ENCODE data around the gene PDE4D. TPM values are rescaled to one million over a fixed set of nuclear protein-coding genes. Genes with fewer than 3 reads are reported as not detected.
"Not testable (repeated sequence)": the region's sequence is repeated elsewhere in the genome, so short reads cannot be mapped to it uniquely, and the experiment has no call there.

Gene PDE4D
- total RNA-seq, 5 donors from 2014 or later (not counting 1 experiment from before 2014, with no cell fraction given): 45.1 to 136 (median 64.9) TPM

DNA sequence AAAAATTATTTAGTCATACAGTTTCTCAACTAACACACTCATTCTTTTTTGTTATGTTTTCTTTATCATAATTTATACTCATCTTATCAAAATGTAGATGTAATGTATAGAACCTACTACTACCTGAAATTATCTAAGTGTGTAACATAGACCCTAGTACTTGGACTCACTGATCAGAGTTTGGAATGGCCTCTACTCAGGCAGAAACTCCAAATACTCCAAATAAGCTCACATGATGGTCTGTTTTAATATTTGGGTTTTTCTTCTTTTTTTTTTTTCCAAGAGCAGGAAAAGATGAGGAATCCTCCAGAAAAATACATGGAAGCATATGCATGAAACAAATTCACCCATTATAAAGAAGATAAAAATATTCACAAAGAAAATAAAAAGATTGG, 126.3 kb downstream of the PDE4D start:
- ChIA-PET POLR2A (interaction anchor here in 1 of 2 donors (0.6 kb wide), 1 partner anchor 9 kb away, joined by 3 read pairs; no protein-coding TSS in a partner anchor), CTCF (no interaction called here)
- Mint-ChIP-seq H3K27ac (no peak overlapping the region), H3K4me1 (peaks cover 11 to 16% (median 11%) of the 10 kb centered on the region in 3 donors), H3K4me3 (peak overlapping the region; percentile 39 to 73 (median 66)), H3K27me3 (peaks cover 28 to 29% of the 10 kb centered on the region in 2 donors), H3K36me3 (no peaks in the 10 kb centered on the region), H3K9me3 (no peaks in the 10 kb centered on the region)
- DNase-seq: no peak
- Histone ChIP-seq H3K4me1 (ENCODE audit: control insufficient read depth in 1 of 2, extremely low read depth in 1 of 2, insufficient read depth in 2 of 2, low read length in 2 of 2) (peaks cover 0 to 8% of the 10 kb centered on the region in 2 experiments), H3K9me3 (no peaks in the 10 kb centered on the region), H3K27me3 (replicated peaks in 1 of 2; ENCODE audit: control insufficient read depth in 2 of 2, extremely low read depth in 1 of 2, insufficient read depth in 2 of 2, low read length in 1 of 2) (peaks cover 0 to 14% of the 10 kb centered on the region in 2 experiments), H3K36me3 (ENCODE audit: control insufficient read depth in 2 of 2, extremely low read depth in 1 of 2, insufficient read depth in 1 of 2, low read length in 1 of 2) (no peaks in the 10 kb centered on the region), H3K4me3 (ENCODE audit: control insufficient read depth in 1 of 2, extremely low read depth in 1 of 2, low read length in 1 of 2) (no peak overlapping the region), H3K27ac (ENCODE audit: low read length) (no peak overlapping the region)
- no peak for ATAC-seq (replicated peaks in 1 of 4)

DNA sequence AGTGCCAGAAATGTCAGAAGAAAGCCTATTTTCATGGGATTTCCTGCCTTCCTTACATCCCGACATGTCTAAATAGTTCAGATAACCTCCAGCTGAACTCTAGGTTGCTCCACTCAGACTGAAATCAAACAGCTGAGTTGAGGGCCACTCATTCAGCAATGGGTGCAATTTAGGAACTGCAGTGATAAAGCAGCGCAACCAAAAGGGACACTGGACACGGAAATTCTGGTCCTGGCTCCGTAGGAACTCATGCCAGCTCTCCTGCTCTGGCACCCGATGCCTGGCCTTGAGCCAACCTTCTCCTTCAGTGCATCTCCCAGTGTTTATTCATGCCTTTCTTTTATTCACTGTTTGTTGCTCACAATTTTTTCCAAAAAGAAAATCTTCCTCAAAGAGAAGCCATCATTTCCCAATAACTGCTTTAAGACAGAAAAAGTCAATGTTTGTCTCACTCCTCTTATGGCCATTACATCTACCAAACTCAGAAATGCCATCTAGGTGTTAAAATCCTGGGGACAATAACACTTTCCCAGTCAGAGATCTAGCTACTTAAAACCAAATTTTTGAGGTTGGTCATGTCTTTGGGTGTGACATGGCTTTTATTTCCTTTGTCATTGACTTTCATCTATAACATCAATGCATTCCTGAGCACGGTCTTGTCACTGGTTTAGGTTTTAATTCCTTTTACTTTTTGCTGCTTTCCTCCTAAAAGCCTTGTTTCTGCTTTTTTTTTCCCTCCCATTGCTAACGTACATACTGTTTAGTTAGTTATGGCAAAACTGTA, 126.9 kb downstream of the PDE4D start:
- CTCF ChIA-PET: no interaction called here
- H3K9me3 ChIP-seq: no peaks in the 10 kb centered on the region
- H3K4me3 Mint-ChIP-seq: peak overlapping the region; percentile 39 to 73 (median 66)
- H3K36me3 Mint-ChIP-seq: no peaks in the 10 kb centered on the region
- no peak overlapping the region for H3K27ac Mint-ChIP-seq
- 74% methylated on average over 5 of the region's 7 CpGs for WGBS (ENCODE audit: insufficient coverage)
- POLR2A ChIA-PET: interaction anchor here in 1 of 2 donors (0.6 kb wide), 1 partner anchor 8 kb away, joined by 3 read pairs; no protein-coding TSS in a partner anchor
- DNase-seq (no peak), ATAC-seq (replicated peaks in 1 of 4) (no peak)
- H3K9me3 Mint-ChIP-seq: no peaks in the 10 kb centered on the region
- no peak overlapping the region for H3K4me3 ChIP-seq (ENCODE audit: control insufficient read depth in 1 of 2, extremely low read depth in 1 of 2, low read length in 1 of 2)
- no peak overlapping the region for H3K27ac ChIP-seq (ENCODE audit: low read length)
- peaks cover 0 to 14% of the 10 kb centered on the region in 2 experiments for H3K27me3 ChIP-seq (replicated peaks in 1 of 2; ENCODE audit: control insufficient read depth in 2 of 2, extremely low read depth in 1 of 2, insufficient read depth in 2 of 2, low read length in 1 of 2)
- peaks cover 0 to 8% of the 10 kb centered on the region in 2 experiments for H3K4me1 ChIP-seq (ENCODE audit: control insufficient read depth in 1 of 2, extremely low read depth in 1 of 2, insufficient read depth in 2 of 2, low read length in 2 of 2)
- no peaks in the 10 kb centered on the region for H3K36me3 ChIP-seq (ENCODE audit: control insufficient read depth in 2 of 2, extremely low read depth in 1 of 2, insufficient read depth in 1 of 2, low read length in 1 of 2)
- peaks cover 28 to 29% of the 10 kb centered on the region in 2 donors for H3K27me3 Mint-ChIP-seq
- H3K4me1 Mint-ChIP-seq: peaks cover 11 to 16% (median 11%) of the 10 kb centered on the region in 3 donors

DNA sequence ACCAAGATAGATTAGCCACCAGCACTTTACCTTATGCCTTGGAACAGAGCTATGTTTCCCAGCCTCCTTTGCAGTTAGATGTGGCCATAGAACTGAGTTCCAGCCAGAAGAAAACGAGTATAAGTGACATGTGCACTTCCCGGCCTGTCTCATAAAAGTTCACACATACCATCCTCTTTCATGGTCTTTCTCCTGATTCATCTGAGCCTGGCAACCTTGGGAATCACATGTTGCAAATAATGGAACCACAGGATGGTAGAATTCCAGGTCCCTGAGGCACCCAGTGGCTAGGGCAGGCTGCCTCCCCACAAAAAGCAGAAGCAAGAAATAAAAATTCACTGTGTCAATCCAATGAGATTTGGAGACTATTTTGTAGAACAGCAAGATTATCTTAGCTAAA, 128.1 kb downstream of the PDE4D start:
- DNase-seq (no peak), ATAC-seq (replicated peaks in 1 of 4) (no peak)
- Histone ChIP-seq H3K36me3 (ENCODE audit: control insufficient read depth in 2 of 2, extremely low read depth in 1 of 2, insufficient read depth in 1 of 2, low read length in 1 of 2) (no peaks in the 10 kb centered on the region), H3K4me1 (ENCODE audit: control insufficient read depth in 1 of 2, extremely low read depth in 1 of 2, insufficient read depth in 2 of 2, low read length in 2 of 2) (peaks cover 0 to 8% of the 10 kb centered on the region in 2 experiments), H3K27me3 (replicated peaks in 1 of 2; ENCODE audit: control insufficient read depth in 2 of 2, extremely low read depth in 1 of 2, insufficient read depth in 2 of 2, low read length in 1 of 2) (peaks cover 0 to 11% of the 10 kb centered on the region in 2 experiments), H3K27ac (ENCODE audit: low read length) (no peak overlapping the region), H3K9me3 (no peaks in the 10 kb centered on the region), H3K4me3 (ENCODE audit: control insufficient read depth in 1 of 2, extremely low read depth in 1 of 2, low read length in 1 of 2) (no peak overlapping the region)
- Mint-ChIP-seq H3K27ac (no peak overlapping the region), H3K36me3 (no peaks in the 10 kb centered on the region), H3K4me1 (peaks cover 11 to 16% (median 11%) of the 10 kb centered on the region in 3 donors), H3K9me3 (no peaks in the 10 kb centered on the region), H3K4me3 (peak overlapping the region in 1 of 3 donors; percentile 22), H3K27me3 (peaks cover 27 to 29% of the 10 kb centered on the region in 2 donors)
- POLR2A ChIA-PET: no interaction called here
- WGBS (ENCODE audit: insufficient coverage): no CpG with 5 or more reads among the region's 2 CpGs
- CTCF ChIA-PET: no interaction called here

DNA sequence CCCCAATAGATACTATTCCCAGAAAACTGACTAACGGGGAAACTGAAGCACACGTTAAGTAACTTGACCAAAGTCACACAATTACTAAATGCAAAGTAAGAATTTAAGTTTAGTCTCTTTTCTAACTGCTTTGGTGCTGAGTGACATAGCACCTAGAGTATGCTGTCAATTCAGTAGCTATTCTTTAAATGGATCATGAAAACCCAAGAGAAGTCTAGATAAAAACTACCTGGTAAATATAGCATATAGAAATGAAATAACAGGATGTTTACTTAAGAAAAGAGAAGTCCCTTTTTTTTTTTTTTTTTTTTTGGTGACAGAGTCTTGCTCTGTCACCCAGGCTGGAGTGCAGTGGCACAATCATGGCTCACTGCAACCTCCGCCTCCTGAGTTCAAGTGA, 129.2 kb downstream of the PDE4D start:
- H3K27ac Mint-ChIP-seq: no peak overlapping the region
- ATAC-seq (replicated peaks in 1 of 4) (no peak), DNase-seq (no peak)
- H3K4me1 ChIP-seq (ENCODE audit: control insufficient read depth in 1 of 2, extremely low read depth in 1 of 2, insufficient read depth in 2 of 2, low read length in 2 of 2): peaks cover 0 to 8% of the 10 kb centered on the region in 2 experiments
- no peaks in the 10 kb centered on the region for H3K36me3 Mint-ChIP-seq
- H3K27me3 Mint-ChIP-seq: peaks cover 22 to 25% of the 10 kb centered on the region in 2 donors
- H3K4me1 Mint-ChIP-seq: peaks cover 11 to 18% (median 11%) of the 10 kb centered on the region in 3 donors
- H3K27ac ChIP-seq (ENCODE audit: low read length): no peak overlapping the region
- no peaks in the 10 kb centered on the region for H3K9me3 Mint-ChIP-seq
- no peak overlapping the region for H3K4me3 ChIP-seq (ENCODE audit: control insufficient read depth in 1 of 2, extremely low read depth in 1 of 2, low read length in 1 of 2)
- H3K36me3 ChIP-seq (ENCODE audit: control insufficient read depth in 2 of 2, extremely low read depth in 1 of 2, insufficient read depth in 1 of 2, low read length in 1 of 2): no peaks in the 10 kb centered on the region
- POLR2A ChIA-PET: no interaction called here
- H3K4me3 Mint-ChIP-seq: no peak overlapping the region
- WGBS (ENCODE audit: insufficient coverage): 100% methylated on average over 1 of the region's 3 CpGs
- peaks cover 0 to 11% of the 10 kb centered on the region in 2 experiments for H3K27me3 ChIP-seq (replicated peaks in 1 of 2; ENCODE audit: control insufficient read depth in 2 of 2, extremely low read depth in 1 of 2, insufficient read depth in 2 of 2, low read length in 1 of 2)
- H3K9me3 ChIP-seq: no peaks in the 10 kb centered on the region
- CTCF ChIA-PET: no interaction called here

DNA sequence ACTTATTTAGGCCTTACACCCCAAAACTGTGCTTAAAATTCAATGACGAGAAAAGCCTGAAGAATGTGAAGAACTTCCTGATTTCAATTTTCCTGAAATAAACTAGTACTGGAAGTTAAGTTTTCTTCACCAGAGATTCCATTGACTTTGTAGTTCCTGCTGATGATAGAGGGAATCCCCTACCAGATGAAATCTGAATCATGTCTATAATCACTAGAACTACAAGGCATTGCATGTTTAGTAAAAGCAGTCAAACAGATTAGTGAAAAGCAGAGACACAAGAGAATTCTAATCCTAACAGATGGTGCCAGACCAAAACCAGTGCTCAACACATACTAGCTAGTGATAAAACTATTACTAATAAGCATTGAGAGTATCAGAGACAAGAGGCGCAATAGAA, 130.0 kb downstream of the PDE4D start:
- Histone ChIP-seq H3K36me3 (ENCODE audit: control insufficient read depth in 2 of 2, extremely low read depth in 1 of 2, insufficient read depth in 1 of 2, low read length in 1 of 2) (no peaks in the 10 kb centered on the region), H3K27me3 (replicated peaks in 1 of 2; ENCODE audit: control insufficient read depth in 2 of 2, extremely low read depth in 1 of 2, insufficient read depth in 2 of 2, low read length in 1 of 2) (peaks cover 0 to 9% of the 10 kb centered on the region in 2 experiments), H3K4me1 (ENCODE audit: control insufficient read depth in 1 of 2, extremely low read depth in 1 of 2, insufficient read depth in 2 of 2, low read length in 2 of 2) (peaks cover 0 to 6% of the 10 kb centered on the region in 2 experiments), H3K4me3 (ENCODE audit: control insufficient read depth in 1 of 2, extremely low read depth in 1 of 2, low read length in 1 of 2) (no peak overlapping the region), H3K27ac (ENCODE audit: low read length) (no peak overlapping the region), H3K9me3 (no peaks in the 10 kb centered on the region)
- H3K9me3 Mint-ChIP-seq: no peaks in the 10 kb centered on the region
- ChIA-PET CTCF (no interaction called here), POLR2A (no interaction called here)
- H3K4me3 Mint-ChIP-seq: peak overlapping the region in 1 of 3 donors; percentile 7
- H3K27me3 Mint-ChIP-seq: peaks cover 14 to 18% of the 10 kb centered on the region in 2 donors
- H3K27ac Mint-ChIP-seq: no peak overlapping the region
- peaks cover 7 to 14% (median 8%) of the 10 kb centered on the region in 3 donors for H3K4me1 Mint-ChIP-seq
- no peaks in the 10 kb centered on the region for H3K36me3 Mint-ChIP-seq
- DNase-seq (no peak), ATAC-seq (replicated peaks in 1 of 4) (no peak)
- WGBS (ENCODE audit: insufficient coverage): no CpG with 5 or more reads among the region's 2 CpGs

DNA sequence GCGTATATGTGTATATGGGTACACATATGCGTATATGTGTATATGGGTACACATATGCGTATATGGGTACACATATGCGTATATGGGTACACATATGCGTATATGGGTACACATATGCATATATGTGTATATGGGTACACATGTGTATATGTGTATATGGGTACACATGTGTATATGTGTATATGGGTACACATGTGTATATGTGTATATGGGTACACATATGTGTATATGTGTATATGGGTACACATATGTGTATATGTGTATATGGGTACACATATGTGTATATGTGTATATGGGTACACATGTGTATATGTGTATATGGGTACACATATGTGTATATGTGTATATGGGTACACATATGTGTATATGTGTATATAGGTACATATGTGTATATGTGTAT, 131.3 kb downstream of the PDE4D start:
- DNase-seq; H3K9me3 Mint-ChIP-seq; ATAC-seq (replicated peaks in 1 of 4); H3K27me3 ChIP-seq (replicated peaks in 1 of 2; ENCODE audit: control insufficient read depth in 2 of 2, extremely low read depth in 1 of 2, insufficient read depth in 2 of 2, low read length in 1 of 2); POLR2A ChIA-PET; H3K4me3 ChIP-seq (ENCODE audit: control insufficient read depth in 1 of 2, extremely low read depth in 1 of 2, low read length in 1 of 2); H3K4me3 Mint-ChIP-seq; H3K36me3 Mint-ChIP-seq; H3K9me3 ChIP-seq; H3K36me3 ChIP-seq (ENCODE audit: control insufficient read depth in 2 of 2, extremely low read depth in 1 of 2, insufficient read depth in 1 of 2, low read length in 1 of 2); H3K4me1 Mint-ChIP-seq; H3K4me1 ChIP-seq (ENCODE audit: control insufficient read depth in 1 of 2, extremely low read depth in 1 of 2, insufficient read depth in 2 of 2, low read length in 2 of 2); H3K27ac Mint-ChIP-seq; H3K27ac ChIP-seq (ENCODE audit: low read length): not testable (repeated sequence)
- 90% methylated on average over 3 of the region's 5 CpGs for WGBS (ENCODE audit: insufficient coverage)
- CTCF ChIA-PET: interaction anchor here in 1 of 2 donors (0.5 to 0.6 kb wide), 2 partner anchors 142 to 373 kb away, joined by 3 read pairs; no protein-coding TSS in a partner anchor
- H3K27me3 Mint-ChIP-seq: peaks cover 2 to 11% of the 10 kb centered on the region in 2 donors
